T-helper 9 cell (primary cell): ENCODE data around the gene ZNF608.

Experiments used
- DNase-seq: peaks from one replicate; pipeline ENCODE4 v3.0.0-alpha.2; 2020
- total RNA-seq, 2 donors: gene quantifications; one replicate each; lab custom pipeline; 2026; lab: John Stamatoyannopoulos, UW

The ZNF608 gene, protein sequence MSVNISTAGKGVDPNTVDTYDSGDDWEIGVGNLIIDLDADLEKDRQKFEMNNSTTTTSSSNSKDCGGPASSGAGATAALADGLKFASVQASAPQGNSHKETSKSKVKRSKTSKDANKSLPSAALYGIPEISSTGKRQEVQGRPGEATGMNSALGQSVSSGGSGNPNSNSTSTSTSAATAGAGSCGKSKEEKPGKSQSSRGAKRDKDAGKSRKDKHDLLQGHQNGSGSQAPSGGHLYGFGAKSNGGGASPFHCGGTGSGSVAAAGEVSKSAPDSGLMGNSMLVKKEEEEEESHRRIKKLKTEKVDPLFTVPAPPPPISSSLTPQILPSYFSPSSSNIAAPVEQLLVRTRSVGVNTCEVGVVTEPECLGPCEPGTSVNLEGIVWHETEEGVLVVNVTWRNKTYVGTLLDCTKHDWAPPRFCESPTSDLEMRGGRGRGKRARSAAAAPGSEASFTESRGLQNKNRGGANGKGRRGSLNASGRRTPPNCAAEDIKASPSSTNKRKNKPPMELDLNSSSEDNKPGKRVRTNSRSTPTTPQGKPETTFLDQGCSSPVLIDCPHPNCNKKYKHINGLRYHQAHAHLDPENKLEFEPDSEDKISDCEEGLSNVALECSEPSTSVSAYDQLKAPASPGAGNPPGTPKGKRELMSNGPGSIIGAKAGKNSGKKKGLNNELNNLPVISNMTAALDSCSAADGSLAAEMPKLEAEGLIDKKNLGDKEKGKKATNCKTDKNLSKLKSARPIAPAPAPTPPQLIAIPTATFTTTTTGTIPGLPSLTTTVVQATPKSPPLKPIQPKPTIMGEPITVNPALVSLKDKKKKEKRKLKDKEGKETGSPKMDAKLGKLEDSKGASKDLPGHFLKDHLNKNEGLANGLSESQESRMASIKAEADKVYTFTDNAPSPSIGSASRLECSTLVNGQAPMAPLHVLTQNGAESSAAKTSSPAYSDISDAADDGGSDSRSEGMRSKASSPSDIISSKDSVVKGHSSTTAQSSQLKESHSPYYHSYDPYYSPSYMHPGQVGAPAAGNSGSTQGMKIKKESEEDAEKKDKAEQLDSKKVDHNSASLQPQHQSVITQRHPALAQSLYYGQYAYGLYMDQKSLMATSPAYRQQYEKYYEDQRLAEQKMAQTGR (N-terminal part only)
- 0 to 0.07 reads per million in 2 donors for total RNA-seq

DNA sequence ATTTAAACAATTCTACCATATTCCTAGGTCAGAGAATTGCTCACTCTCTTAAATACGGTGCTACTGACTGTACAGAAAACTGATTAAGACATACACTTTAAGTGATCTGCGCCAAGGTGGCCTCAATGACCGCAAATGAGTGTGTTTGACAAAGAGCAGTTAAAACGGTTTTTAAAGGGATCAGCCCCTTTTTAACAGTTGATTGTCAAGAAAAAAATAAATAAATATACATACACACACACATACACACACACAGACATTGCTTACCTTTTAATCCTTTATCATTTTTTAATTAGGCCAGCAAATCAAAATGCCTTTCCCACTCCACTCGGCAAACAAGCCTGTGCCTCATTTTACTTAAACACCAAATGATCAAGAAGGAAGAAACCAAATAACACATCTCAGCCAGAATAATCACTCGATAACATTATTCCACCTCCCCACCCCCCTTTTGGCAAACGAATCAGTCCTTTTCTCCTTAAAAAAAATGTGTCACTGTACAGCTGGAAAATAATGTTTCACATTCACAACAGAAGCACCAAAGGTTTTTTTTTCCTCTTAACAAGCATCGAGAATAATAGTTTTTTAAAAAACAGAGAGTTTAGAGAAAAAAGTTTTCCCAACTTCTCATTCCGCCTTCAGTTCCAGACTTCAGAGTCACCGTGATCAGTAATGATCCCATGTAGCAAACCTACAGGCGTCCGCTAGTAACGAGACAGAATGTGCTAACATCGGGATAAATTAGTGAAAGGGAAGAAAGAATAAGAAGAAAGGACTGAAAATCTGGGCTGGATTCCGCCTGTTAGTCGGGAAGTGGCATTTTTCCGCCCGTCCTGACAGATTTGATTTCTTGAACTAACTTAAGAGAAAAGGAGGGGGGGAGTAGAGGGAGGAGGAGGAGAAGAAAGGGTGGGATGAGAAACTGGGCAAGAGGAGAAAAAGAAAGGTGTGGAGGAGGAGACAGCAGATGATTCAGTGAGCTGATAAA lies at the start of gene ZNF608:
Gene ZNF608, minus strand, starts transcription at position 712 of the 988 bp plus-strand sequence. CDS start 1,650 bp downstream, outside the sequence.
- no peak for DNase-seq

DNA sequence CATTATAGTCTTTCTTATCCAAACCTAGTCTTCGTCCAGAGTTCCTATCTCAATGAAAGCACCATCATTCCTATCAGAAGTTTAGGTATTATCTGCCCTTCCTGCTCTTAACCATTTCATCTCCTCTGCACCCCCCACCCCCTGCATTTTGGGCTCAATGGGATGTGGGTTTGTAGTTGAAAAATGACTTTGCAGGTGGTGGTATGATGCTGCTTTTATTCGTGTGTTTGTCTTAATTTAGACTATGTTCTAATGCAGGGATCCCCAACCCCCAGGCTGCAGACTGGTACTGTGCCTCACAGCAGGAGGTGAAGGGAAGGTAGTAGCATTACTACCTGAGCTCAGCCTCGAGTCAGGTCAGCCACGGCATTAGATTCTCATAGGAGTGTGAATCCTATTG lies 49.4 kb upstream of the ZNF608 start:
- DNase-seq: no peak

DNA sequence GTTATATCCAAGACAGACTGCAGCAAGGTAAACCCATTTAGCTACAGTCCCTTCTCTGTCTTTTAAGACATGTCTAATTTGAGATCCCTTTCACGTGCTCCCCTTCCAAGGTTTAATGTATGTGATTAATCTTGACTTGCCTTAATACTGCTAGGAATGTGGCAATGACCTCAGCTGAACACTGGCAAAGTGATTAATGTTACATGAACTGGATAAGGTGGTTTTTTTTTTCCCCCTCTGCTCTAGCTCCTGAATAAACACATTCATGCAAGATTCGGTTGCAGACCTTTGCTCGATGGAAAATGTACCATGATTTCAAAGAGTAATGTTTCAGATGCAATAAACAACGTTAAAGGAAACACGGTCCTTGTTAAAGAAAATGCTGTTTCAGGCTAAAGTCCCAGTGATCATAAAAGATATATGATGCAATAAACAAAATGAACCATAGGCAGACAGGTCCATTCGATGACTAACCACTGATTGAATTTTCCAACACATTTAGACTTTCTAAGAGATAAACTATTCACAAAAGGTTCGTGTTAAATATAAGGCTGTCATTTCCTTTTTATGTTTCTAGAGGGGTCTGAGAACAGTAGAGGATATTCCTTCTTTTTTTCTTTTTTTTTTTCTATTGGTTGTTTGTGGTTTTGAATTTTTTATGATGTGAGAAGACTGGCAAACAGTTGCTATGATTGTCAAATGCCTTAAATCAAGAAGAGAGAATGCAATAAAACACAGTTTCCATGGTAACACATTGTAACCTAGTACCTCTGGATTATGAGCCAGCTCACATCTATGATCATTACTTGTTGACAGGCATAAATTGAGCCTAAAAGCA lies 44.7 kb upstream of the ZNF608 start:
- no peak for DNase-seq

DNA sequence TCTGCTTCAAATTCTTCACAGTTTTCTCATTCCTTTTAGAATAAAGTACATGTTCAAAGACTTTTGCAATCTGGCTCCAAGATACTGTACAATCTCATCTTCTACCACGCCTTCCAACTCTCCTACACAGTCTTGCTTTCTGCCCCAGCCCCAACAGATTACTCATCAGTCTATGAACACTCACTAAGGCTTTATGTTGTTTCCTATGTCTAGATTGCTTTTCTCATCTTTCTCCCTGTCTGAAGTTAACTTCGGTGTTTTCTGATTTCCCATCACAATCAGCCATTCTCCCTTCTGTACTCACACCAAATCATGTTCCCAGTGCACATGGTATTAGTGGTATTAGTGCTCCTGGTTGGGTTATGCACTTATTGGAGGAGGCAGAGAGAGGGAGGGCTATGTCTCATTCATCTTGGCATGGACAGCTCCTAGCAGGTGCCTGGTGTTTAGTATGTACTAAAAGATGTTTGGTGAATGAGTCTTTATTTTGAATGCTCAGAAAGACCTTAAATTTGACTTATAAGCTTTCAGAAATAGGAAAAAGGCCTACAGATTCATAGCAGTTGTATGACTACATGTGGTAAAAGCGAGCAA lies 44.0 kb upstream of the ZNF608 start:
- no peak for DNase-seq

DNA sequence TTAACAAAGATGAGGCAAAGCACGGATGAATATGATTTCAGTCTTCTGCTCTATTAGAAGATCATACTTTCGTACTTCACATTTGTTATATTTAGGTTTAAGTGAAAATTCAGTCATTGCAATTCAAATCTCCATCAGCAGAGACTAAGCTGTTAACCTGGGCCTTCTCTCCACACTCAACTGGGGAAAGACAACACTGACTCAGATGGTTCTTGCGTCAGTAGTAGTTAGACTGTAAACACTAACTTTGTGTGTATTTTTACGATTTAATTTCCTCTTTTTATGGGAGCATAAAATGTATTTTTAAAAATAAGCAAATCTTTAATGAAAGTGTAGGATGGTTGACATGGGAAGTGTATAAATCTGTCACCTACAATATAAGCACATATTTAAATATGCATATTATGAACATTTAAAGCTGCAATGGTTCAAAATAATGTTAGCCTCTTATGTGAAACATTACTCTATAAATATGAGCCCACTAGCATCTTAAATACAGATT lies 42.7 kb upstream of the ZNF608 start:
- no peak for DNase-seq

DNA sequence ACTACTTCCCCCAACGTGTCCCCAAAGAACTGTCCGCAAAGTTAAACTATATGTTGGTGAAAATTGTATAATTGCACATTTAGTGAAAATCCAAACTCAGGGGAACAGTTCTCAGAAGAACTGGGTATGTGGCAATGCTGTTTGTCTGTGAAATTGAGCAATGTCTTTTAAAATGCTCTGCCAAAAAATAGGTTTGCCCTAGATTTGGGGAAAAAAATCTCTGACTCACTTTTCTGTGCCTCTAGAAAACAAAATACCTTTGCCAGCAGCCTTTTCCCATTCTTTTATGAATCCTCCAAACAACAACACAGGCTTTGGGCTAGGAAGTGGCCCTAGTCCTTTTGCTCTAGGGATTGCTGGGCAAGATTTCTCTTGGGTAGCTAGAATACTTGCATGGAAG lies 37.4 kb upstream of the ZNF608 start:
- DNase-seq: no peak

DNA sequence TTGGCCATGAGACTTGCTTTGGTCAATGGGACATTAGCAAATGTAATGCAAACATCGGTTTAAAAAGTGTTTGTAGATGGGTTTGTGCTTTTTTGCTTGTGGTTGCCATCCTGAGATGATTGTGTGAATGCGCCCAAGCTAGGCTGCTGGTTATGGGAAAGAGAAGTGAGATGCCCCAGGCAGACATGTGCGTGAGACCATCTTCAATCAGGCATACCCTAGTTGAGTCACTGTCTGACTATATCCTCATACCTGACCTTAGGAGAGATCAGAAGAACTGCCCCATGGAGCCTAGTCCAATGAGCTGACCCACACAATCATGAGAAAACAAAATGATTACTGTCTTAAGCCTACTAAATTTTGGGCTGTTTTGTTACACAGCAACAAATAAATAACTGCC lies 36.8 kb upstream of the ZNF608 start:
- DNase-seq: no peak

DNA sequence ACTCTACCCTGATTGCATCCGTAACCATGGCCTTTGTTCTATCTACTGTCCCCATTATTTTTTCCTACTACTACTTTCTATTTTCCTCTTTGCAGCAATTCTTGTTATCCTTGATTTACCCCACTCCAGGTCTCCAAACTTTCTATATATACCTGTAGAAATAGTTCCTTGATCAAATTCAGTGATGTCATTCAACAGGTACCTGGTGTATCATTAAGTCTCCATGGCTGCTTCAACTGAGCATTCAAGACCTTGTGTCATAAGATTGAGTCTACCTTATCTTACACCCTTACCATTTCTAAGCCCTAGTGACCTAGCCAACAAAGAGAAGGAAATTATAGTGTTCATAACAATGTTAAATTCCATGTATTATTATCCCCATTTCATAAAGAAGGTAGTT lies 35.8 kb upstream of the ZNF608 start:
- no peak for DNase-seq

DNA sequence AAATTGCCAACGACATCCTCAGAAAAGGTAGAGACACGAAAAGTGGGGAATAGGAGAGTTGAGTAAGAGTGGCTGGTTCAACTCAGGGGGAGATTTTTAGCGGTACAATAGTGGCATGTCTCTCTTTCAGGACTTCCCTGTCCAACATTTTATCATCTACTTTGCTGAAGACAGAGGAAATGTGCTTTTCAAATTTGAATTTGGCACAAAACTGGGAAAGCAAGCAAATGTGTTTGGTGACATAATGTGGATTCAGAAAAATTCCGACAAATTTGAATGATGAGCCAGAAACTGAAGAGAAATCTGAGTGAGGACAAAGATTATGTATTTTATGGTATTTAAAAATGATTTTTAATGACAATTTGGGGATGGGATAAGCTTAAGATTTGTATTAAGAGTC lies 33.6 kb upstream of the ZNF608 start:
- DNase-seq: no peak

DNA sequence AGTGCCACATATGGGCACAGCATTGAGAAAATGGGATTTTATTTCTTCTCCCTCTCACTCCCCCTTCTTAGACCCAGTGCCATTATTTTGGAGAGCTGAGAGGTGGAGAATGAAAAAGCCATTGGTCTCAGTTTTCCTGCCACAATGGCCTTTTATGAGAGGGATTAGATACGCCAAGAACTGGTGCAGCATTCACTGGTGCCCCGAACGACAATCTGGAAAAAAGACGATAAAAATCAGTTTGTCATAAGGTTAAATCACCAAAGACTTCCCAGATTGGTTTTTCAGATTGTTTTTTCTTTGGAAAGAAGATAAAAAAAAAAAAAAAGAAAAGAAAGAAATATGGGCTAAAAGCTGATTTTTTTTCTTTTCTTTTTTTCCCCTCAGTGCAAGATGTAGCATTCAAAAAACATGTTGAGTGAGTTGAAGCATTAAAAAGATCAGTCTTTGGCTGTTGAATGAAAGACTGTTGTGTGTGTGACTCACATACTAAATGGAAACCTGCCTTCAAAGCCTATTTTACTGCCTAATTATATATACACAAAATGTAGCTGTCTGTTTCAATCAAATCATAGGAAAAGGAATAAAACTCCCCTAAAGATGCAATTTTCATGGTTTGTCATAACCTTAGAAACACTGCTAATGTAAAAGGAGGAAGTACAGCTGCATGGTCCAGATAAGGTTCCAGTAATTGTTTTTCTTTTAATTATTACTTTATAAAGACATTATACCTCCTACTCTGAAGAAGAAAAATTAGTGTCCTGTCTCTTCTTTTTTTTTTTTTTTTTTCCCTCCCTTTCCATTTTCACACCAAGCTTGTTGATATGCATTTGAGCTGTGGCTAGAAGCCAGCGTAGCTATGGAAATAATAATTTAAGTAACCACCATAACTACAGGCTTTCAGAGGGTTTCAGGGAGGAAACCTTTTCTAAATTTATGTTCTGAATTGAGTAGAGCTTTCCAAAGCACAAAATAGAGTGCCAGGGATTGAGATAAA lies 27.2 kb upstream of the ZNF608 start:
- DNase-seq: no peak

DNA sequence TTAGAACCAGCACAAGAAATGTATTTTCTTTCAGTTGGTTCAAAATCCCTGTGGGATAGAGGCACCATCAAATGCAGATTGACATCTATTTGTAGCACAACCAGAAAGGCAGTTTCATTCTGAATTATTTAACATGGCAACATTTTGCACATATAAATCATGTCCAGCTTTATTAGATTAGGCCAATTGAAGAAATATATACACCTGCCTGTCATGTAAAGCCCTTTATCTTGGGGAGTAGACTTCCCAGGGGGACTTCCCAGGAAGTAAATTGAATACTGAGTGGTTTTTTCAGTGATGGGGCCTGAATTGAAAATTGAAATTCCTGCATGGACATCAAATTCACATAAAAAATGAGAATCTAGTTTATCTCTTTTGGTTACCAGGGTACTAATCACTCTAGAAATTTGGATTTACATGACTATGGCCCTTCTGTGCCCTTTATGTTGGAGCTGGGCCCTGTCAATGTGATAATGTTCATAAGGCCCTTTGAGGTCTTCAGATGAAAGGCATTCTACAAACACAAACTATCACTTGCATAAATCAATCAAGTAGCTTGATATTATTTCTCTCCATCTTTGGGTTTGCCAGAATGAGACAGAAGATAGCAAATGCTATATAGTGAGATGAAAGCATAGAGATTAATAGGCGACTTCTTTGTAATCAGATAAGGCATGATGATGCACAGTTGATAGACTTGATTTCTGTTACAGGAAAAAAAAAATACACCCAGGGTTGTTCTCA lies 26.2 kb upstream of the ZNF608 start:
- no peak for DNase-seq

DNA sequence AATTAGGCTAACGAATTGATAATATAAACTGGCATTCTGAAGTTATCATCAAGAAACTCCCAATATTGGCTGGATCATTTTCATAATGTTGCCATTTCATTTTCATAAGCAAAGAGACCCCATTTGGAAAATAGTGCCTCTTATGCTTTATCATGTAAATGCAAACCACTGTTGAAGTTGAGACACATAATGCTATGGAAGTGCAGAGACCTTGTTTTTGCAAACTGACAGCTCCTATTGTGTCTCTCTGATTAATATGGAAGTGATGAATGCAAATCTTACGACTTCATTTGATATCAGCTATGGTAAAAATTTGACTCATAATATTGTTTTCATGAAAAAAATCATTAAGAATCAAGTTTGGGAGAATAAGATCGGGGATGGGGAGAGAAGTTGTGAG lies 25.3 kb upstream of the ZNF608 start:
- DNase-seq: no peak

DNA sequence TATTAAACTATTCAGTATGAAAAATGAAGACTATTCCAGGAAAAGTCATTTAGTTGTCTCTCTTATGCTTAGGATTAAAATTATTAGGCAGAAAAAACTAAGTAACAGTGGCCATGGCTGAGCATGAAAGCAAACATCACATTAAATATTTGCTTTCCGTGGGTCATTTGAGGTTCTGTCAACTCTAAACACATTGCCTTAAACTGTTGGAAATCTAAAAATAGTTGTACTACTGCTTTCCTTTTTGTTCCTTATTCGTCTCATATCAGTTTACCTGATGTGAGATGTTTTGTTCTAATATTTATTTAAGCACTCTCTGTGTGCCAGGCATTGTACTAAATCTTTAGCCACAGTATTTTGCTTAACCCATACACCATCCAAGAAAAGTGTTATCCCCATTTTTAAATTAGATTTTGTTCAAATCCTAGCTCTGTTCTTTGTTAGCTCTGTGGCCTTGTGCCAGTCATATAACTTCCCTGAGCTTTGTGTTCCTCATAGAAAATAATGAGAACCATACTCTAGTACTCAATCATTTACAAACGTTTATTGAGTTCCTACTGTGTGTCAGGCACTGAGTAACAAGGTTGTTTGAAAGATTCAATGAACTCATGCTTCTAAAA lies 18.7 kb upstream of the ZNF608 start:
- no peak for DNase-seq

DNA sequence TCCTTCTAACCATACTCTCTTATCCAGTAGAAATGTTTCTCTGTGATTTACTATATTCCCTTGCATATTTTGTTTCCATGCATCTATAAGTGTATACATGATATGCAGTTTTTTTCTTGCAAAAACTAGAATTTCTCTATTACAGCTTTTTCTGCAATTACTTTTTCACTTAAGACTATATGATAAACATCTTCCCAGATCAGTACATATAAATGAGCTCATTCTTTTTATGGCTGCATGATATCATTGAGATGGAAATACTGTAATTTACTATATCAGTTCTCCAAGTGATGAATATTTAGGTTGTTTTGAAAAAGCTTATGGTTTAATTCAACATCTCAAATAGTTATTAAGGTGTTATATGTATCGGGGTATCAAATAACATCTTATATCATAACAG lies 18.1 kb upstream of the ZNF608 start:
- no peak for DNase-seq

DNA sequence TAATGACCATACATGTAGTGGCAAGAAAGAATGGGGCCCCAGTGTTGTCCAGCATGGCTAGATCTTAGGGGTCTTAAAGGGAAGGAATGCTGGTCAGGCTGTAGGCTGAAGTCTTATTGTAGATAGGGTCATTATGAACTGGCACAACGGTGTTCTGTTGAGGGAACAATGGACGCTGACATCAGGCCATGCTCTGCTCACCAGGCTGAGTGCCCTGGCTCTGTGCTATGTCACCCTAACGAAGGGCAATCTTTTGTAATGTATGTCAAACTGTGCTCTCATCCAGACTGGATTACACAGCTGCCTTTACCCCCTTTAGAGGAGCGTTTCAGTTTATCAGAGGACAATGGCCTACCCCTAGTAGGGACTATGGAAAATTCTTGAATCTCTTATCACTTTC lies 14.6 kb upstream of the ZNF608 start:
- no peak for DNase-seq

DNA sequence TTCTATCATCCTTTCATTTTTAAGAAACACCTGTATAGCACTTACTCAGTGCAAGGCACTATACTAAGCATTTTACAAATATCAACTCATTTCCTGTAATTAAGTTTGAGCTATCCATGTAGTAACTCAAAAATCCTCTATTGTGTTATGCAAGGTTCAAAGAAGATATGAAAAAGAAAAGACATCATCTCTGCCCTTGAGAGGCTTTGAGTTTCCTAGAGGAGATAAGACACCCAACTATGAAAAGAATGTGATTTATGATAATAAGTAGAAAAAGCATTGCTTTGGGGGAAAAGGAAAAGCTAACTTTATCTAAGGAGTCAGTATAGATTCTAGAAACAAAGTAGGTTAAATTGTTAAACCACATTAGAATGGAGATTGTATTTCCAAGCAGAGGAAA lies 14.2 kb upstream of the ZNF608 start:
- DNase-seq: no peak

DNA sequence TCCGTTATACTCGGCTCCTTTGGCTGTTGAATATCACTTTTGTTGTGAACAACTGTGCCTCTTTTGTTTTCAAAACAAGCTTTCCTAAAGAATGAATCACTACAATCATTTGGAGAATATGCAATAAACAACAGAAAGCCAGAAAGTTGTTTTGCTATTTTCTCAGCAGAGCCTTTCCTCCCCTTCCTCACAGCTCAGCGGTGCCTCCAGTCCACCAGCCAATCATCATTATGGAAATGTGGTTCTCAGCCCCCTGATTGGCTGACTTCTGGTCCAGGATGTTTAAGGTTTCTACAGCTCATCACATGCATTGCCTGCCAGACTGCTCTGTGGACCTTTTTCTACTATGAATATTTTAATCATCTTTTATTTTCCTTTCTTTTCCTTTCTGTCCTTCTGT lies 9.1 kb upstream of the ZNF608 start:
- no peak for DNase-seq

DNA sequence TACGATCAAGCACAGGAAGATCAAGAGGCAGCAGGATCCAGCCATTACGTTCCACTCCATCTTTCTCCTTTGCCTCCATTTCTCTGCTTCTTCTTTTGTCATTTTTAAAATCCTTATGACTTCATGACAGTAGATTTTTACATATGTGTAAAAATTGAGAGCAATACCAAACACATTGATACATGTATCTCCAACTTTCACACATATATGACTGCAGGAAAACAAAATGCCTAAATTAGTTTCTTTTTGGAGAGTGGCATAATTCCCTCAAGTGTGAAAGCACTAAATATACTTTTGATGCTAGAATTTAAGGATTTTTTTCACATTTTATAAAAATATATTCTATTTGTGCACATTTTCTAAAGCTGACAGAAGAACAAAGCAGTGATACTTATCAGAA lies 8.6 kb upstream of the ZNF608 start:
- no peak for DNase-seq
